Tibial artery (tissue), 4 donors: ENCODE results near the gene KCNIP4.

Experiments
- DNase-seq, 2 donors: peaks; one replicate each; pipeline ENCODE4 v3.0.0-alpha.2; 2019
- H3K27ac ChIP-seq, 2 donors: fragments of 200-600 bp; sonication (generic) in 1 of 2; 1 replicate in 1 of 2; 2 replicates in 1 of 2; pipeline ENCODE4 v1.5.1; 2018 to 2019; ENCODE audit warnings: mild to moderate bottlenecking in 1 of 2
- H3K27me3 ChIP-seq, 2 donors: fragments of 200-600 bp; sonication (generic) in 1 of 2; one replicate each; pipeline versions ENCODE4 v1.5.1 to v1.6.0; 2016 to 2019
- H3K36me3 ChIP-seq, 3 donors: fragments of 200-600 bp; sonication (generic) in 2 of 3; one replicate each; pipeline ENCODE4 v1.5.1; 2016 to 2019; ENCODE audit warnings: mild to moderate bottlenecking in 2 of 3
- H3K4me1 ChIP-seq, 4 donors: fragments of 200-600 bp; sonication (generic) in 2 of 4; 1 replicate in 3 of 4; 2 replicates in 1 of 4; pipeline ENCODE4 v1.5.1; 2016 to 2019
- H3K4me3 ChIP-seq, 2 donors: fragments of 200-600 bp; sonication (generic) in 1 of 2; 1 replicate in 1 of 2; 2 replicates in 1 of 2; pipeline ENCODE4 v1.5.1; 2018 to 2019; ENCODE audit warnings: mild to moderate bottlenecking in 2 of 2
- H3K9me3 ChIP-seq, 3 donors: fragments of 200-600 bp; sonication (generic) in 1 of 3; one replicate each; pipeline ENCODE4 v1.5.1; 2016 to 2019
- intact Hi-C: fragments of 100-400 bp; cut with DNase I; formaldehyde crosslinking; loops from one replicate; pipeline ENCODE4 v1.15.0; 2023; ENCODE audit warnings: low total_unique reads
- TF ChIP-seq, protein P1 (sequence below), 2 experiments: fragments of 200-600 bp in 1 of 2; fragments of 450-650 bp in 1 of 2; IDR thresholded peaks; one replicate each; pipeline ENCODE4 v1.5.1; 2017 to 2019; ENCODE audit warnings: antibody characterized with exemption in 2 of 2, mild to moderate bottlenecking in 1 of 2, moderate library complexity in 1 of 2

The KCNIP4 gene

DNA sequence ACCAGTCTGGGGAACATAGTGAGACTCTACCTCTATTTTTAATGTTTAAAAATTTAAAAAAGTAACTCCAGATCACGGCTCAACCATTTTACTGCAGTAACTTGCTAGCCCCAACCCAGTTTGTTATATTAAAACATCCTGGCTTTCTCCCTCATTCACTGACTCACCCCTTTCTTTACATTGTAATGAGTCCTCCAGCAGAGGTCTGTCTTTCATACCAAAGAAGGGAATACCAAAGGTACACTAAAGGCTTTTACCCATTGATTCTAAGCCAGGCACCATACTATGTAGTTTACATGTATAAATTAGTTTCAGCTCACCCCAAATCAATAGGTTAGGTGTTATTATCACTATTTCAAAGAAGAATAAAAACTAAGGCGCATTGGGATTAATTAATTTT, 961.4 kb downstream of the KCNIP4 start:
- TF ChIP-seq, protein P1, sequence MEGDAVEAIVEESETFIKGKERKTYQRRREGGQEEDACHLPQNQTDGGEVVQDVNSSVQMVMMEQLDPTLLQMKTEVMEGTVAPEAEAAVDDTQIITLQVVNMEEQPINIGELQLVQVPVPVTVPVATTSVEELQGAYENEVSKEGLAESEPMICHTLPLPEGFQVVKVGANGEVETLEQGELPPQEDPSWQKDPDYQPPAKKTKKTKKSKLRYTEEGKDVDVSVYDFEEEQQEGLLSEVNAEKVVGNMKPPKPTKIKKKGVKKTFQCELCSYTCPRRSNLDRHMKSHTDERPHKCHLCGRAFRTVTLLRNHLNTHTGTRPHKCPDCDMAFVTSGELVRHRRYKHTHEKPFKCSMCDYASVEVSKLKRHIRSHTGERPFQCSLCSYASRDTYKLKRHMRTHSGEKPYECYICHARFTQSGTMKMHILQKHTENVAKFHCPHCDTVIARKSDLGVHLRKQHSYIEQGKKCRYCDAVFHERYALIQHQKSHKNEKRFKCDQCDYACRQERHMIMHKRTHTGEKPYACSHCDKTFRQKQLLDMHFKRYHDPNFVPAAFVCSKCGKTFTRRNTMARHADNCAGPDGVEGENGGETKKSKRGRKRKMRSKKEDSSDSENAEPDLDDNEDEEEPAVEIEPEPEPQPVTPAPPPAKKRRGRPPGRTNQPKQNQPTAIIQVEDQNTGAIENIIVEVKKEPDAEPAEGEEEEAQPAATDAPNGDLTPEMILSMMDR (IDR thresholded peaks at IDR 0.05), result no peak

DNA sequence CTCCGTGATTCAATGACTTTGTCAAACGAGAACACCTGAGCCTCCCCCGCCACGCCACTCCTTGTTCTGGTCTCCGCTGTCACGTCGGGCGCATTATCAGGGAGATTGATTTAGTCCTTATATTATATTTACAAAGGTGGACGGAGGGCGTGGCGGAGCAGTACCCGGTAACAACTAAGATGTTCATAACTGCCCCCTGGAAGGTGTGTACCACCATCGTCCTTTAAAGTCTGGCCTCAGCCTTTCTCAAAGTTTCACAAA, 964.1 kb downstream of the KCNIP4 start:
- peaks cover 0 to 7% of the 10 kb centered on the region in 2 donors for H3K27me3 ChIP-seq
- no peaks in the 10 kb centered on the region for H3K4me1 ChIP-seq
- H3K9me3 ChIP-seq, result no peaks in the 10 kb centered on the region
- intact Hi-C loops, result no loop called here
- no peak for DNase-seq
- TF ChIP-seq, protein P1 (IDR thresholded peaks at IDR 0.05), result no peak
- H3K4me3 ChIP-seq, result no peak overlapping the region
- no peaks in the 10 kb centered on the region for H3K36me3 ChIP-seq
- H3K27ac ChIP-seq, result no peak overlapping the region

More for the DNA sequence above, 961.4 kb downstream of the KCNIP4 start:
- no peak for DNase-seq
- no peaks in the 10 kb centered on the region for H3K9me3 ChIP-seq
- no peak overlapping the region for H3K27ac ChIP-seq
- no peaks in the 10 kb centered on the region for H3K36me3 ChIP-seq
- intact Hi-C loops, result no loop called here
- H3K4me1 ChIP-seq, result no peaks in the 10 kb centered on the region
- H3K4me3 ChIP-seq, result no peak overlapping the region
- H3K27me3 ChIP-seq, result peaks cover 0 to 7% of the 10 kb centered on the region in 2 donors

DNA sequence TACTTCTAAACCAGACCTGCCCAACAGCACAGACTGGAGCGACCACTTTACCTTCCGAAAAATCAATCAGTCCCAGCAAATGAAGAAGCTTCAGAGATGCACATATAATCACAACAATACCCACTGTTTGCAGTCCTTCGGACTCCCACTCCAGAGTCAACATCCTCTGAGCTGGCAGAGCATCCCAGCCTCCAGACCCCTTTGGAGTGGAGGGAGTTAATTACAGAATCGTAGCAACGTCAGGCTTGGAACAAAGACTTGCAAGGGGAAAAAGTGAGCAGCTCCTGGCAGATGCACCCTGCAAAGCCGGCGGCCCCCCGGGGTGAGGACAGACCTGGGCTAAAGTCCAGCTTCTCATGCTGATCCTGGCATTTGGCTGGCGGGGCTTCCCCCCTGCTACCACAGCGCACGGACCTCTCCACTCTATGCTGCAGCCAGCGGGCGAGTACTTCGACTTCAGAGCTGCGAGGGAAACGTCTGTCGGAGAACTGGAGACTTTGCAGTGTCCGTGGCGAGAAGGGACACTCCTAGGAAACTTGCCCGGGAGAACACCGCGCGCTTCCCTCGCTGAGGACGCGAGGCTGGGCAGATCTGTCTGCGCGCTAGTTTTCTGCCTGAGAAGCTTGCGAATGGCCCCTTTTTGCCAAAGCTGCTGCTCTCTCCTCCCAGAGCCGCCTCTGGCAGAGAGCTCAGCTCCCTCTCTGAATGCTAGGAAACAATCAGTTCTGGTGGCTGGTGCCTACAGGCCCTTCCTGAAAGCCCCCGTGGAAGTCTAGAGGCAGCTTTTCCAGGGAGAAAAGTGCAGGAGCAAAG, 964.6 kb downstream of the KCNIP4 start:
- Histone ChIP-seq H3K27ac (no peak overlapping the region), H3K4me1 (no peaks in the 10 kb centered on the region), H3K9me3 (no peaks in the 10 kb centered on the region), H3K27me3 (peaks cover 0 to 7% of the 10 kb centered on the region in 2 donors), H3K36me3 (no peaks in the 10 kb centered on the region), H3K4me3 (no peak overlapping the region)
- DNase-seq, result no peak
- TF ChIP-seq, protein P1 (IDR thresholded peaks at IDR 0.05), result no peak
- intact Hi-C loops, result no loop called here

DNA sequence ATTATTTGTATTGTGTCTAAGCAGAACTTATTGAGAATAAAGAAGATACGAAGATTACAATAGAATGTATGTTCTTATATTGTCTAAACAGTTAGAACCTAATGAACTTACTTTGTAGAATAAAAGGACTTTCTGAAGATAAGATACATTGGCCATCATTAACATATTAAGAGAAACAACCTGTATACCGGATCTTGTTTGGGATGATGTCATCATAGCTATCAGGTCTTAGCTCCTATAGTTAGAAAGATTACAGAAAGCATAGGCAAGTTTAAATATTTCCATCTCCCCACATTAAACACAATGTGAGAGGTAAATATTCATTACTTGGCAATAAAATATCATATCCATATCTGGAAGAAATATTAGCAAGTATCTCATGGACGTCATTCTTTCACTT, 966.0 kb downstream of the KCNIP4 start:
- intact Hi-C loops, result no loop called here
- no peaks in the 10 kb centered on the region for H3K4me1 ChIP-seq

DNA sequence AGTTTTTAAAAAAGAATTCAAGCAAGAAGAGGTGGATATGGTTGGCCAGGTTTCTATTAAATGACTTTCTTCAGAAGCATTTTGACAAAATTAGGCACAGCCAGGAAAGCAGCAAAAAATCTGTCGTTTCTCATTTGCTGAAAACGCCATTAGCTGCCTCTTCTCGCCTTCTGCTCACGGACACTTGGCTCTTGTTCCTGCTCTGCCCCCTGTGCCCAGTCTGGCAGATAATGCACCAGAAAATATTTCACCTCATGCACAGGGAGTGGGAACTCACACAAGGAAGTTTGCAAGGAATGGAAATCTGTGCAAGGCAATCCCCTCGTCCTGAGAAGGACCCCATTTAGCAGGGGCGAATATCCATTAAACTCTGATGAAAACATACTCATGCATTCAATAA, 988.3 kb downstream of the KCNIP4 start:
- Histone ChIP-seq H3K9me3 (no peaks in the 10 kb centered on the region), H3K27ac (no peak overlapping the region), H3K27me3 (no peaks in the 10 kb centered on the region), H3K36me3 (no peaks in the 10 kb centered on the region), H3K4me1 (no peaks in the 10 kb centered on the region), H3K4me3 (no peak overlapping the region)
- intact Hi-C loops, result no loop called here
- no peak for DNase-seq
- TF ChIP-seq, protein P1 (IDR thresholded peaks at IDR 0.05), result no peak

More for the DNA sequence above, 966.0 kb downstream of the KCNIP4 start:
- peaks cover 0 to 7% of the 10 kb centered on the region in 2 donors for H3K27me3 ChIP-seq
- H3K27ac ChIP-seq, result no peak overlapping the region
- H3K36me3 ChIP-seq, result no peaks in the 10 kb centered on the region
- H3K9me3 ChIP-seq, result no peaks in the 10 kb centered on the region
- H3K4me3 ChIP-seq, result no peak overlapping the region
- TF ChIP-seq, protein P1 (IDR thresholded peaks at IDR 0.05), result no peak
- no peak for DNase-seq
